LHCN-M2 (cell line): ENCODE data around the gene ATIC. TPM values are rescaled to one million over a fixed set of nuclear protein-coding genes. Genes with fewer than 3 reads are reported as not detected.
"Not testable (repeated sequence)": the region's sequence is repeated elsewhere in the genome, so short reads cannot be mapped to it uniquely, and the experiment has no call there.

Experiments
- DNase-seq: peaks from one replicate; pipeline ENCODE4 v3.0.0-alpha.2; 2012; ENCODE audit warnings: low read depth
- total RNA-seq: library from RNA; depleted of rRNA; stranded (reverse); fragments of >200 nt; gene quantifications from 2 replicates; pipeline ENCODE4 v1.2.3, GENCODE V29; 2014

The ATIC gene
- total RNA-seq, 1 experiment from 2014 or later, result 23.4 TPM

DNA sequence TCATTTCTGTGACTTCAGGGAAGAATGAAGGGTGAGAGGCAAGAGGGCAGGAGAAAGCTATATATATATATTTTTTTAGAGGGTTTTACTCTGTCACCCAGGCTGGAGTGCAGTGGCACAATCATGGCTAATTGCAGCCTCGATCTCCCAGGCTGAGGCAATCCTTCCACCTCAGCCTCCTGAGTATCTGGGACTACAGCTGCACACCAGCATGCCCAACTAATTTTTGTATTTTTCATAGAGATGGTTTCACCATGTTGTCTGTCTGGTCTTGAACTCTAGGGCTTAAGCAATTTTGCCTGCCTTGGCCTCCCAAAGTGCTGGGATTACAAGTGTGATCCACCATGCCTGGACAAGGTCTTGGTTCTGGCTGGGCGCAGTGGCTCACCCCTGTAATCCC lies 3.4 kb downstream of the ATIC start:
- DNase-seq, result no peak

DNA sequence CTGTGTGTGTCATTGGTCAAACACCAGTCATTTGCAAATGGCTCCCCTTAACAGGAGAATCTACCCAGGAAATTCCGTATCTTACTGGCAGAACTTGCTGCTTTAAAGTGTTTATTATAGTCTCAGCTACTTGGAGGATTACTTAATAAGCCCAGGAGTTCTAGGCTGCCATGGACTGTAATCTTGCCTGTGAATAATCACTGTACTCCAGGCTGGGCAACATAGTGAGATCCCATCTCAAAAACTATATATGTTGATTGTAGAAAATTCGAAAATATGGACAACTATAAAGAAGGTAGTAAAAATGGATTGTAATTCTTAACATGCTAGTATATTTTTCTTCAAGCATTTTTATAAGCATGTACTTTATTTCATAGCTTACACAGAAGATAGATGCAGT lies 4.5 kb downstream of the ATIC start:
- no peak for DNase-seq

DNA sequence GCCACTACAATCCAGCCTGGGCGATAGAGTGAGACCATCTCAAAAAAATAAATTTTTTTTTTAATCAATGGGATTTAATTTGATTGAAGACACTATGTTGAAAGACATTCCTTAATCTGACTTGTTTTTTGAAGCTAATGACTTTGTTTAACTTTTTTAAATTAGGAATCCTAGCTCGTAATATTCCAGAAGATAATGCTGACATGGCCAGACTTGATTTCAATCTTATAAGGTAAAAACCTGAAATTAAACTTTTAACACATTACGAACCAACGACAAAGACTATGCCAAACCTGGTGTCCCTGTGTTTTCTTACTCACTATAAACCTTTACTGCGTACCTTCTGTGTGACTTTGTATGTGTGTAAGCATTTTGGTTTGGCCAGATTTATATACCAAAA lies 7.6 kb downstream of the ATIC start:
- DNase-seq, result no peak

DNA sequence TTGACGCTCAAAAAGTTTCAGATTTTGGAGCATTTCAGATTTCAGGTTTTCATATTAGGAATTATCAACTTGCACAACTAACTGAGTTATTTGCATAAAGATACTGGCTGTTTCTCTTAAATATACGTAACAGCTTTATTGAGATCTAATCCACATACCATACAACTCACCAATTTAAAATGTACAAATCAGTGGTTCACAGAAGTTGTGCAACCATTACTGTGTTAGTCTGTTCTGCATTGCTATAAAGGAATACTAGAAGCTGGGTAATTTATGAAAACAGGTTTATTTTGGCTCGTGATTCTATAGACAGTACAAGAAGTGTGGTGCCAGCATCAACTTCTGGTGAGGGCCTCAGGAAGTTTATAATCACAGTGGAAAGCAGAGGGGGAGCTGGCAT lies 8.2 kb downstream of the ATIC start:
- DNase-seq, result no peak

DNA sequence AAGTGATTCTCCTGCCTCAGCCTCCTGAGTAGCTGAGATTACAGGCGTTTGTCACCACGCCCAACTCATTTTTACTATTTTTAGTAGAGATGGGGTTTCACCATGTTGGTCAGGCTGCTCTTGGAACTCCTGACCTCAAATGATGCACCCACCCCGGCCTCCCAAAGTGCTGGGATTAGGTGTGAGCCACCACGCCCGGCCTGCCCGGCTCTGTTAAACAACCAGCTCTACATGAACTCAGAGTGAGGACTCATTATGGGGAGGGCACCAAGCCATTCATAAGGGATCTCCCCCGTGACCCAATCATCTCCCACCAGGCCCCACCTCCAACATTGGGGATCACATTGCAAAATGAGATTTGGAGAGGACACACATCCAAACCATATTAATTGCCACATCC lies 8.8 kb downstream of the ATIC start:
- DNase-seq, result no peak

DNA sequence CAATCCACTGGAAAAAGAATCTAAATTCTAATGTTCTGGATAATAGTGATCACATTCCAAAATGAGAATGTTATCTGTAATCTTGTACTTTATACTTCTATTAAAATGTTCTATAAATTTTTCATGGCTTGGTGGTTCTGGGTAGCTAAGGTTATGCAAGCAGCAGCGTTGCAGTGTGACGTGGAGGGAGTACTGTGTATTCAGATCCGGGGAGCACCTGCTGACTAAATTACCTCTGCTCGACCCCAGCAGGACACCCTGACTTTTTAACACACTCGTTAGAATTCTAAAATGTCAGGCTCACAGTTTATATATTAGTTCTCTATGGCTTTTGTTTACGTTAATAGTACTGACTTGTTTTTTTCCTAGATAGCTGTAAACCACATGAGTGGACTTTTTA lies 13.0 kb downstream of the ATIC start:
- DNase-seq, result no peak

DNA sequence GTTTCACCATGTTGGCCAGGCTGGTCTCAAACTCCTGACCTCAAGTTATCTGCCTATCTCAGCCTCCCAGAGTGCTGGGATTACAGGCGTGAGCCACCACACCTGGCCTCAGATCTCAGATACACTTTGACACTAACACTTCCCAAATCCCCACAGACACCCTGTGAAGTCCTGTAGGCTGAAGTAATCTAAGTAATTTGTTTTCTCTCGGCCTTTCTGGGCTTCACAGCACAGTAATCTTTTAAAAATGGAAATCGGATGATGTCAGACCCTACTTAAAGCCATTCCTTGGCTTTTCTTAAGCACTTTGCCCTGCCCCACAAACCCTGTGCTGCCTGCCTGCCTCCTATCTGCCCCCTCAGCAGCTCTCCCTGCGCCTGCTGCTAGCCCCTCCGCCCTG lies 16.2 kb downstream of the ATIC start:
- no peak for DNase-seq

DNA sequence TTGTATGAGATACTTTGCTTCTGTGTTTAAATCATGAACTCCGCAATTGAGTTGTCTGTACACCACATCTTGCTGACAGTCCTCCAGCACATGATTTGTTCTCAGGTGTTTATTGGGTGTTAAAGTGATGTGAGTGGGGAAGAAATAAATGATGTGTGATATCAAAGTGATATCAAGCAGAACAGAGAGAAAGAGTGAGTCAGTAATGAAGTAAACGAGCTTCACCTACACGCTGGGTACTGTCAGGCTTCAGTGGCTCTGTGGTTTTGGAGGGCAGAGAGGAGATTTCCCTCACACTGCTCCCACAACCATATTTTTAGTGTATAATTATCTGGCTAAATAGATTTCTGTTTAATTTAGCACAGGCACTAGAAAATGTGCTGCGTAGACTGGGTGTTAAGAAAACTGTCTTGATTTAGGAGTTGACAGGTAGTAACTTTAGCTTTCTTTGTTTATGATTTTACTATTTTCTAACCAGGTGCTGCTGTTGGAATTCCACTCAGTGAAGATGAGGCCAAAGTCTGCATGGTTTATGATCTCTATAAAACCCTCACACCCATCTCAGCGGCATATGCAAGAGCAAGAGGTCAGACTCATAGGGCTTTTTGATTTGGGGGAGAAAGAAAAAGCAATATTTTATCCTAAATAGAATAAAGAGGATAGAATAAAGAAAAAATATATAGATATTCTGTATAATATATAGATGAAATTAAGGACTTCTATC lies 21.2 kb downstream of the ATIC start:
- no peak for DNase-seq

DNA sequence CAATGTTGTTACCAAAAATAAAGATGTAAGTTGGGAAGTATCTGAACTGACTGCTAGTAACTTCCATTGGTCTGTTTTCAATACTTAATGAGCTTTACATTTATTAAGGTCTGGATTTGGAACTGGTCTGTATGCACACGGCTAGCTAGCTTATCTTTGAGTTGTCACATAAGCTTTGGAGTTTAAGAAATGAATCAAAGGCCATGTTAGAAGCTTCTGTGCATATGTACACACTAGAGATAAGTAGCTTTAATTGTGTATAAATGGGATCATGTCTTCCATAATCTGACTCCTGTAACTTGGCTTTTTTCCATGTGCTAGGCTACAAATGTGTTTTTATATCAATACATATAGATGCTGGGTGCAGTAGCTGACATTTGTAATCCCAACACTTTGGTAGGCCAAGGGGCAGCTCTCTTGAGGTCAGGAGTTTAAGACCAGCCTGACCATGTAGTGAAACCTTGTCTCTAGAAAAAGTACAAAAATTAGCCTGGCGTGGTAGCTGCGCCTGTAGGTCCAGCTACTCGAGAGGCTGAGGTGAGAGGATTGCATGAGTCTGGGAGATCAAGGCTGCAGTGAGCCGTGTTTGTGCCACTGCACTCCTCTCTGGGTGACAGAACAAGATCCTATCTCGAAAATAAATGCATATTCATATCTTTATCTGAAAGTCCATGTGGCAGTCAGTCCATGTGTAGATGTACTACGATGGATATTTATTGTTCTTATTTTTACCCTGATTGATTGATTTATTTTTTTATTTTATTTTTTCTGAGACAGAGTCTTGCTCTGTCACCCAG lies 27.2 kb downstream of the ATIC start:
- no peak for DNase-seq

DNA sequence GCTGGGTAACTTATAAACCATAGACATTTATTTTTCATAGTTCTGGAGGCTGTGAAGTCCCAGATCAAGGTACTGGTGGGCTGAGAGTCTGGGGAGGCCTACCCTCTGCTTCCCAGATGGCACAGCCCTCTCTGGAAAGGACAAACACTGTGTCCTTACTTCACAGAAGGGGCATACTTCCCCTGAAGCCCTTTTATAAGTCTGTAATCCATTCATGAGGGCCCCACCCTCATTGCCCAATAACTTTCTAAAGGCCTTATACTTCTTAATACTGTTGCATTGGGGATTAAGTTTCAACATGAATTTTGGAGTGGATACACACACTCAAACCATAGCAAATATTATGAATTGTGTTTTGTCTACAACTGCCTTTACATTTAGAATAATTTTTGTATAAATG lies 36.0 kb downstream of the ATIC start:
- no peak for DNase-seq

DNA sequence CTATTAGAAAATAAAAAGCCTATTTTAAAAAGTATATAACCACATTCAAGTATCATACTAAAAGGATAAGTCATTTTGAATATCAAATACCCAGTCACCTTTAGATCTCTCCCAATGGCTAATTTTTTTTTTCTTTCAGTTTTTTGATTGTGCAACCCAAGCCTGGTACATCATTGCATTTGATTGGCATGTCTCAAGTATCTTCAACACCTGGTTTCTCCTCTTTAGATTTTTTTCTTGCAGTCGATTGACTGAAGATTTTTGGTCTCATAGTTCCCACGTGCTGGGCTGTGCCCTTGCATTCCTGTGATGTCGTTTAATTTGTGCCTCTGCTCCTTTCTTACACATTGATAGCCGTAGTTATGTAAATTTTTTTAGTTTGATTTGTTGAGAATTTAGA lies 40.7 kb downstream of the ATIC start:
- DNase-seq, result no peak

DNA sequence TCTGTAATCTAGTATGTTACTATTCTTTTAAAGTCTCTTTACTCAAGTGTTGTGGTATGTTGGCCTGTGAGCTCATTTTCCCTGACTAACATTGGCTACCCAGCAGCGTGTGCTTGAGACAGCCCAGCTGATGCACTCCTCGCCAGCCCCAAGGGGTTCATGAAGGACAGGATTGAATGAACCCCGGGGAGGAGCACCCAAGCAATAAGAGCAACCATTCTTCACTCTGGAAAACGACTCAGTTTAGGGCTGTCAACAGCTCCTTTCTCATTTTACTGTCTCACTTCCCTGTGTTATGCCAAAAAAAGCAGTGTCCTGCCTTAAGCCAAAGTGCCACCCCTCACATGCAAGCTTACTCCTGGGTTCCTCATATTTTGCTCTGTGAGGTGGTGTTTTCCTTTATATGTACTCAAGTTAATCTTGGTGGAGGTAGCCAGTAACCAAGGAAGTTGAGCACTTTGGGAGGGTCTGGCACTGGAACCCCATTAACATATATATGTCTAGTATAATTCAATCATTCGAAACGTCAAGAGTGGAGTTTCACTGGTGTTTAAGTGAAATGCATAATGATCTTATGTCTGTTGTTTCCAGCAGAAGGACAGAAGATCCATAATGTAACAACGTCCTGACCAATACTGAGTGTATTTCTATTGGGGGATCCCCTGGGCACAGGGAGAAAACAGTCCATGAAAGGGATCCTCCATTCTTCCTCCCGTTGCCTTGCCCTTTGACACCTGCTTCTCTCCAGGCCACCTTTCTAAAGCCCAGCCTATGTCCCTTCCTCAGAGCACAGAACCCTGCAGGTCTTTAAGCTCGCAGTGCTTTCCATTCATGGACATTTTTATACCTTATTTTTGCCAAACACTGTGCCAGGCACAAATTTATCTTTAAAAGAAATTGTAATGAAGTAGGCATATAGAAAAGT lies 43.2 kb downstream of the ATIC start:
- DNase-seq, result no peak

DNA sequence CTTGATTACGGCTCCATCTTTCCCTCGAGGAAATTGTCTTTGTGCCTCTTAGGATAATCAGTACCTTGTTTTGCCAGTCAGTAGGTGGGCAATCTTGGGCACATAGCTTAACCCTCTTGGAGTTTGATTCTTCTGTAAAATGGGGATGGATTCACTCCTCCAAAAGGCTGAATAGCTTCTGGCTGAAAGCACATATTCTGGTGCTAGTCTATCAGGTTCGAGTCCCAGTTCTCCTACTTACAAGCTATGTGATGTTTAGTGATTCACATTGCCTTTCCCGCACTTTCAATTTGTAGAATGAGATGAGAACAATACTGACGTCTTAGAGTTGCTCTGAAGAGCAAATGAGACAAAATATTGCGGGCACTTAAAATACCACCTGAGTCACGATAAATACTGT lies 43.9 kb downstream of the ATIC start:
- DNase-seq, result no peak

DNA sequence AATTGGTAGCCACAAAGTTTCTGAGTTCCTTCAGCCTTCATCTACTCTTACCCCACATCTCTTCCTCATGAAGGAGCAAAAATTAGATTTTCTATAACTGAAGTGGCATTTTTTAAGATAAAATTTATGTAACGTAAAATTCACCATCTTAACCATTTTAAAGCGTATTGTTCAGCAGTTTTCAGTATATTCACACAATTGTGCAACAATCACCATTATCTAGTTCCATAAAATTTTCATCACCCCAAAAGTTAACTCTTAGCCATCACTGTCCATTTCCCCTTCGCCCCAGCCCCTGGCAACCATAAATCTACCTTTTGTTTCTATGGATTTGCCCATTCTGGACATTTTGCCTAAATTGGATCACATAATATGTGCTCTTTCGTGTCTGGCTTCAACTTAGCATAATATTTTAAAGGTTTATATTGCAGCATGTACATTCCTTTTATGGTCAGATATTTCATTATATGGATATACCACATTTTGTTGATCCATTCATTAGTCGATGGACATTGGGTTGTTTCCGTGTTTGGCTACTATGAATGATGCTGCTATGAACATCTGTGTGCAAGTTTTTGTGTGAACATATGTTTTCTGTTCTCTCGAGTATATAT lies 44.6 kb downstream of the ATIC start:
- no peak for DNase-seq

DNA sequence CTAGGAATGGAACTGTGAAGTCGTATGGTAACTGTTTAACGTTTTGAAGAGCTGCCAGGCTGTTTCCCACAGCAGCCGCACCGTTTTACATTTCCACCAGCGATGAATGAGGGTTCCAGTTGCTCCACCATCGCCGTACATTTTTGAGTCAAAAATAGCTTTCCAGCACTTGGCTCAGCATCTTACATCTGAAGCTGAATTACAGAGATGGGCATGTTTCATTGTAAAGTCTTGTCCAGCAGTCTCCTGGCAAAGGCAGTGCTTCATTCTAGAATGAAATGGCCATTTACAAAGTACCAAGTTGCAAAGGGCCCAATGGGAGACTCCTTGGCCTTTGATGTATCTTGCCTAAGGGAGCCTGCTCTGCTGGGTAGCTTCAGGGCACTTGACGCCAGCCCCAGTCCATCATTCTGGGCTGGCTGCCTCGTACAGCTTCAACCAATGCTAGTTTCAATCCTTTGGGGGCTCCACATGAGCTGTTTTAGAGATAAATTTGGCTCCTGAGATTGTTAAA lies 45.1 kb downstream of the ATIC start:
- no peak for DNase-seq

DNA sequence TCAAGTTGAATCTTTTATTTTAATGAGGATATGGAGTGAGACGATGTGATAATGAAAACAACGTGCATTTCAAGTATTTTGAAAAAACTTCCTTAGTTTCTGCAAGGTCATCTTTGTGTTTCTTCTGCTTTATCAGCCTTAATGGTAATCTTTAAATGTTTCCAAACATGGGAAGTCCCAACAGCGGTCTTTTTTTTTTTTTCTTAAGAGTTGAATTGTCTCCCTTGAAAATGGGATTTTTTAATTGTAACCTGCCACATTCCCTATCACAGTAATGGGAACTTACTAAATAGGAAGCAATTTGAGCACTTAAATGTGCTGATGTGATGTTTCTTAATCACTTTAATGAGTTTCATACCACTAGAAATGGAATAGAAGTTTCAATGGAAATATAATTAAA lies 45.8 kb downstream of the ATIC start:
- no peak for DNase-seq

DNA sequence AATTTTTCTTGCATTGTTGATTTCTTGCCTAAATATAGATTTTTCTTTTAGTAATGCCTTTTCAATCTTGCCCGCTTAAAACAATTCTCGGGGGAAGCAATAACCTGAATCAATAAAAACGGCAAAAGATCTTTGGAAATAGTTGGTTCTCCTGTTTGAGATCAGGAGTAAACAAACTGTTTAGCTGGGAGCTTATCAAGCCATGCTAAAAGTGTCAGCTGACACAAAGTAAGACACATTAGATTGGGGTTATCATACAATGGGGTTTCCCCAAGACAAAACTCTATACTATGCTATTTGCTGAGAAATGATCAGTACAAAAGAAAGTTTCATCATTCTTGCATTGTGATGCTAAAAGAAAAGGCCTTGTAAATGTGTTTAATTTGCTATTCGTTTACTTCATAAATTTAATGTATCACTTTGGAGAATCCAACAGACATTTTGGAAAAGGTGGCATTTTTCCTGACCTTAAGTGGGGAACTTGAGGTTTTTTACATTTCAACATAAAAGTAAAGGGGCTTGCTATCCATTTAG lies 46.5 kb downstream of the ATIC start:
- no peak for DNase-seq

DNA sequence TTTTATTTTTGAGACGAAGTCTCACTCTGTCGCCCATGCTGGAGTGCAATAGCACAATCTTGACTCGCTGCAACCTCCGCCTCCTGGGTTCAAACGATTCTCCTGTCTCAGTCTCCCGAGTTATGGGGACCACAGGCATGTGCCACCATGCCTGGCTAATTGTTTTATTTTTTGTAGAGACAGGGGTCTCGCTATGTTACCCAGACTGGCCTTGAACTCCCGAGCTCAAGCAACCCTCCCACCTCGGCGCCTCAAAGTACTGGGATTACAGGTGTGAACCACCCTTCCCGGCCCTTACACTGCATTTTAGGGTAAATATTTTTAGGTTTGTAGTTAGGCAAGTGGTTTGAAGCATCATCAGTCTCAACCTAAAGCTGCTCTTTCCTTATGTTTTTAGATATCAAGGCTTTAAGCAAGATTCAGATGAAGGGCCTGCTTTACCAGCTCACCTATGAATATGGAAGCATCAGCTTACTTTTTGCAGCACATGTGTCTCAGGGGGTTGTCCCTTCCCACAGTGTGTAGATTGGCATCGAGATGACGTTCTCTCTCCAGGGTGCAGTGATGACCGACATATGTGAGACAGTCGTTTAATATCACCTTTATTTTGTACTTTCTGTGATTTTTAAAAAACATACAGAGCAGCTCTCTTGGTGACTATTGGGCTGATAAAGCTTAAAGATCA lies 47.2 kb downstream of the ATIC start:
- DNase-seq, result no peak

DNA sequence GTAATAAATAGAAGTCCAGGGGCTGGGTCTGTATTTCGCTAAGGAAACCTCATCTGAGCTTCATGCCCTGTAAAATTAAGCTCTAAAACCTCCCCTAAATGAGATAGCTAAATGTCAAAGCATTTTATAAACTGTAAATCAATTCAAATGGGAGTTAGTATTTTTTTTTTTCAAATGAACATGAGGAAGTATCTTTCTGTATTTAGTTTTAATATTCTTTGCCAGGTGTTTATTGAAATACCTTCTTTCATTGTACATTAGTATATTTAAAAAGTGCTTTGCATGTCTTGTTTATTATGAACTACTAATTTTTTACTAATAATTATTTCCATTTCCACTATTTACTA lies 47.7 kb downstream of the ATIC start:
- no peak for DNase-seq

DNA sequence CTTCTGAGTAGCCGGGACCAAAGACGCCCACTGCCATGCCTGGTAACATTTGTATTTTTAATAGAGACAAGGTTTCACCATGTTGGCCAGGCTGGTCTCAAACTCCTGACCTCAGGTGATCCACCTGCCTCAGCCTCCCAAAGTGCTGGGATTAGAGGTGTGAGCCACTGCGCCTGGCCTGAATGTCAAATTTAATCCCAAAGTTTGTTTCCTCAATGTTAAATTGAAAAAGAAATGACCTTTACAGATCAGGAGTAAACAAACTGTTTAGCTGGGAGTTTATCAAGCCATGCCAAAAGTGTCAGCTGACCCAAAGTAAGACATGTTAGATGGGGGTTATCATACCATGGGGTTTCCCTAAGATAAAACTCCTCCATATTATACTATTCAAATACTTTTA lies 48.2 kb downstream of the ATIC start:
- not testable (repeated sequence) for DNase-seq

DNA sequence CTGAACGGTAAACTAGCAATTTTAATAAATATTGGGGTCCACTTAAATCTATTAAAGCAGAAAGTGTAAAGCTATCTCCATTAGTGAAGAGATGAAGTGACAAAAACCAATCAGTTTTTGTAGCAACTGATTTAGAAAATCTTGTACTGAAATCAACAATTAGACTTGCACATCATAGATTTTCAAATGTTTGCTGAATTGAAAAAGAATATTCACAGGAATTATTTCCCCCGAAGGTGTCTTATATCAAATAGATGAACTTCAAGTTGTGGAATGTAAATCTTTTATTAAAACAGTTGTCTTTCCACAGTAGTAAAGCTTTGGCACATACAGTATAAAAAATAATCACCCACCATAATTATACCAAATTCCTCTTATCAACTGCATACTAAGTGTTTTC lies 48.7 kb downstream of the ATIC start:
- no peak for DNase-seq
